ENCODE data around the gene JSRP1.
A peak's percentile ranks its signal among the peaks of the same experiment; 100 is the strongest.

JSRP1 gene

DNA sequence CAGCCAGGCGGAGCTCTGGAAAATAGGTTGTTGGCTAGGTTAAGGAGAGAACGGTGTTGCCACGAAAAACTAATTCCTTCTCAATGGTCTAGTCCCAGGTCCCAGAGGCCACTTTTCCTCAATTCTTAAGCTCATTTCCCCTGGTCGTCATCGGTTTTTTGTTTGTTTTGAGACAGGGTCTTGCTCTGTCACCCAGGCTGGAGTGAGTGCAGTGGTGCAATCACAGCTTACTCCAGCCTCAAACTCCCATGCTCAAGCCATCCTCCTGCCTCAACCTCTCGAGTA is 18.4 kb downstream of the JSRP1 start:
- peak overlapping the region; percentile 84 for H3K4me3 ChIP-seq (ENCODE audit: low read depth, low read length)
- peaks cover 4% of the 10 kb centered on the region; the same call in 1 of the 2 replicates for H3K4me1 ChIP-seq (ENCODE audit: control insufficient read depth, insufficient read depth, low read length)
- H3K9me3 ChIP-seq (ENCODE audit: control insufficient read depth, insufficient read depth, low read depth, low read length), result no peaks in the 10 kb centered on the region
- no peak for TF ChIP-seq TCF7L2 (IDR thresholded peaks at IDR 0.05; ENCODE audit: borderline replicate concordance, low read depth, low read length)
- TF ChIP-seq, protein P1, sequence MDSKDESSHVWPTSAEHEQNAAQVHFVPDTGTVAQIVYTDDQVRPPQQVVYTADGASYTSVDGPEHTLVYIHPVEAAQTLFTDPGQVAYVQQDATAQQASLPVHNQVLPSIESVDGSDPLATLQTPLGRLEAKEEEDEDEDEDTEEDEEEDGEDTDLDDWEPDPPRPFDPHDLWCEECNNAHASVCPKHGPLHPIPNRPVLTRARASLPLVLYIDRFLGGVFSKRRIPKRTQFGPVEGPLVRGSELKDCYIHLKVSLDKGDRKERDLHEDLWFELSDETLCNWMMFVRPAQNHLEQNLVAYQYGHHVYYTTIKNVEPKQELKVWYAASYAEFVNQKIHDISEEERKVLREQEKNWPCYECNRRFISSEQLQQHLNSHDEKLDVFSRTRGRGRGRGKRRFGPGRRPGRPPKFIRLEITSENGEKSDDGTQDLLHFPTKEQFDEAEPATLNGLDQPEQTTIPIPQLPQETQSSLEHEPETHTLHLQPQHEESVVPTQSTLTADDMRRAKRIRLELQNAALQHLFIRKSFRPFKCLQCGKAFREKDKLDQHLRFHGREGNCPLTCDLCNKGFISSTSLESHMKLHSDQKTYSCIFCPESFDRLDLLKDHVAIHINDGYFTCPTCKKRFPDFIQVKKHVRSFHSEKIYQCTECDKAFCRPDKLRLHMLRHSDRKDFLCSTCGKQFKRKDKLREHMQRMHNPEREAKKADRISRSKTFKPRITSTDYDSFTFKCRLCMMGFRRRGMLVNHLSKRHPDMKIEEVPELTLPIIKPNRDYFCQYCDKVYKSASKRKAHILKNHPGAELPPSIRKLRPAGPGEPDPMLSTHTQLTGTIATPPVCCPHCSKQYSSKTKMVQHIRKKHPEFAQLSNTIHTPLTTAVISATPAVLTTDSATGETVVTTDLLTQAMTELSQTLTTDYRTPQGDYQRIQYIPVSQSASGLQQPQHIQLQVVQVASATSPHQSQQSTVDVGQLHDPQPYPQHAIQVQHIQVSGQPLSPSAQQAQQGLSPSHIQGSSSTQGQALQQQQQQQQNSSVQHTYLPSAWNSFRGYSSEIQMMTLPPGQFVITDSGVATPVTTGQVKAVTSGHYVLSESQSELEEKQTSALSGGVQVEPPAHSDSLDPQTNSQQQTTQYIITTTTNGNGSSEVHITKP (tag by site-specific recombination; IDR thresholded peaks at IDR 0.05), result peak; percentile 85
- TF ChIP-seq, protein P2, sequence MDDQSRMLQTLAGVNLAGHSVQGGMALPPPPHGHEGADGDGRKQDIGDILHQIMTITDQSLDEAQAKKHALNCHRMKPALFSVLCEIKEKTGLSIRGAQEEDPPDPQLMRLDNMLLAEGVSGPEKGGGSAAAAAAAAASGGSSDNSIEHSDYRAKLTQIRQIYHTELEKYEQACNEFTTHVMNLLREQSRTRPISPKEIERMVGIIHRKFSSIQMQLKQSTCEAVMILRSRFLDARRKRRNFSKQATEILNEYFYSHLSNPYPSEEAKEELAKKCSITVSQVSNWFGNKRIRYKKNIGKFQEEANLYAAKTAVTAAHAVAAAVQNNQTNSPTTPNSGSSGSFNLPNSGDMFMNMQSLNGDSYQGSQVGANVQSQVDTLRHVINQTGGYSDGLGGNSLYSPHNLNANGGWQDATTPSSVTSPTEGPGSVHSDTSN (CRISPR knock-in tag; IDR thresholded peaks at IDR 0.05), result no peak
- TF ChIP-seq ZNF629 (tag by site-specific recombination; IDR thresholded peaks at IDR 0.05), result 0 out of 2 replicates have a peak, but pooled peaks have one; percentile 2
- 0 out of 2 replicates have a peak, but pooled peaks have one; percentile 23 for TF ChIP-seq KLF9 (tag by site-specific recombination; IDR thresholded peaks at IDR 0.05; ENCODE audit: low read depth)
- ChIA-PET CTCF (interaction anchor here (0.5 to 4.5 kb wide), 11 partner anchors 22 to 399 kb away, joined by 3 to 29 read pairs (median 3); no protein-coding TSS in a partner anchor), POLR2A (interaction anchor here (0.5 to 2.5 kb wide), 5 partner anchors 11 to 82 kb away, joined by 3 to 14 read pairs (median 5); partner anchors contain the start of gene AMH)
- H3K36me3 ChIP-seq (ENCODE audit: control insufficient read depth in 2 of 2, insufficient read depth in 1 of 2, low read length in 2 of 2), result peaks cover 4 to 51% of the 10 kb centered on the region in 2 experiments; a peak in 2 of 3 replicates
- H3K27ac ChIP-seq (ENCODE audit: extremely low read depth, low read depth, low read length), result peak overlapping the region; percentile 95; the same call in 1 of the 2 replicates

DNA sequence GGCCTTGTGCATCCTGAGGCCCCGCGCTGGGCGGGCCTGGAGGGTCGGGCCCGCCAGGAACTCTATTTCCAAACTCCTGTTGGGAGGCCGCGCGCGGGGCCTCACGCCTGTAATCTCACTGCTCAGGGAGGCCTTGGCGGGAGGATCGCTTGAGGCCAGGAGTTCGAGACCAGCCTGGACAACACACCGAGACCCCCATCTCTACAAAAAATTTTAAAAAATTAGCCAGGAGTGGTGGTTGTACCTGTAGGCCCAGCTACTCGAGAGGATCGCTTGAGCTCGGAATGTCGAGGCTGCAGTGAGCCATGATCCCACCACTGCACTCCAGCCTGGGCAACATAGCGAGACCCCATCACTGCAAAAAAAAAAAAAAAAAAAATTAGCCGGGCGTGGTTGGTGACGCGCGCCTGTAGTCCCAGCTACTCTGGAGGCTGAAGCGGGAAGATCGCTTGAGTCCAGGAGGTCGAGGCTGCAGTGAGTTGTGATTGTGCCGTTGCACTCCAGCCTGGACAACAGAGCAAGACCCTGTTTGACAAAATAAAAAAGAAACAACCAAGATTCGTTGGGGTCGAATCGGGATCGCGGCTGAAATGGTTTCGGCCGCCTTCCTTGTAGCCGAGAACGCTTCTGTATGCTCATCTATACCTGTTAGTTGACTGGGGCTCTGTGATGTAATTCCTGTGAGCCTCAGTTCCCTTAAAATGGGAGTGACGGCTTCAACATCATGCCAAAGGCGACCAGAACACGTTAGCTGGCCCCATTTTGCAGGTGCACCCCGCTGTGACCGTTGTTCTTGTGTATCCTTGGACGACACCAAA is 19.0 kb downstream of the JSRP1 start:
- CTCF ChIA-PET, result interaction anchor here (0.6 to 4.5 kb wide), 9 partner anchors 22 to 400 kb away, joined by 3 to 29 read pairs (median 3); no protein-coding TSS in a partner anchor
- TF ChIP-seq ZNF391 (tag by site-specific recombination; IDR thresholded peaks at IDR 0.05; ENCODE audit: borderline replicate concordance, low read depth), result peak; percentile 30; the same call in 1 of the 2 replicates
- TF ChIP-seq ZNF292 (tag by site-specific recombination; IDR thresholded peaks at IDR 0.05; ENCODE audit: borderline replicate concordance, low read depth), result no peak
- peak; percentile 57; the same call in 1 of the 2 replicates for TF ChIP-seq ZNF660 (tag by site-specific recombination; IDR thresholded peaks at IDR 0.05)
- TF ChIP-seq, protein P2 (CRISPR knock-in tag; IDR thresholded peaks at IDR 0.05), result 0 out of 2 replicates have a peak, but pooled peaks have one; percentile 3
- TF ChIP-seq ZNF121 (tag by site-specific recombination; IDR thresholded peaks at IDR 0.05), result peak; percentile 100
- TF ChIP-seq, protein P3, sequence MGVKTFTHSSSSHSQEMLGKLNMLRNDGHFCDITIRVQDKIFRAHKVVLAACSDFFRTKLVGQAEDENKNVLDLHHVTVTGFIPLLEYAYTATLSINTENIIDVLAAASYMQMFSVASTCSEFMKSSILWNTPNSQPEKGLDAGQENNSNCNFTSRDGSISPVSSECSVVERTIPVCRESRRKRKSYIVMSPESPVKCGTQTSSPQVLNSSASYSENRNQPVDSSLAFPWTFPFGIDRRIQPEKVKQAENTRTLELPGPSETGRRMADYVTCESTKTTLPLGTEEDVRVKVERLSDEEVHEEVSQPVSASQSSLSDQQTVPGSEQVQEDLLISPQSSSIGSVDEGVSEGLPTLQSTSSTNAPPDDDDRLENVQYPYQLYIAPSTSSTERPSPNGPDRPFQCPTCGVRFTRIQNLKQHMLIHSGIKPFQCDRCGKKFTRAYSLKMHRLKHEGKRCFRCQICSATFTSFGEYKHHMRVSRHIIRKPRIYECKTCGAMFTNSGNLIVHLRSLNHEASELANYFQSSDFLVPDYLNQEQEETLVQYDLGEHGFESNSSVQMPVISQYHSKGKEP (tag by site-specific recombination; IDR thresholded peaks at IDR 0.05), result no peak
- no peak for TF ChIP-seq ZNF248 (tag by site-specific recombination; IDR thresholded peaks at IDR 0.05)
- TF ChIP-seq, protein P4, sequence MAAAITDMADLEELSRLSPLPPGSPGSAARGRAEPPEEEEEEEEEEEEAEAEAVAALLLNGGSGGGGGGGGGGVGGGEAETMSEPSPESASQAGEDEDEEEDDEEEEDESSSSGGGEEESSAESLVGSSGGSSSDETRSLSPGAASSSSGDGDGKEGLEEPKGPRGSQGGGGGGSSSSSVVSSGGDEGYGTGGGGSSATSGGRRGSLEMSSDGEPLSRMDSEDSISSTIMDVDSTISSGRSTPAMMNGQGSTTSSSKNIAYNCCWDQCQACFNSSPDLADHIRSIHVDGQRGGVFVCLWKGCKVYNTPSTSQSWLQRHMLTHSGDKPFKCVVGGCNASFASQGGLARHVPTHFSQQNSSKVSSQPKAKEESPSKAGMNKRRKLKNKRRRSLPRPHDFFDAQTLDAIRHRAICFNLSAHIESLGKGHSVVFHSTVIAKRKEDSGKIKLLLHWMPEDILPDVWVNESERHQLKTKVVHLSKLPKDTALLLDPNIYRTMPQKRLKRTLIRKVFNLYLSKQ (tag by site-specific recombination; IDR thresholded peaks at IDR 0.05; ENCODE audit: borderline replicate concordance), result 0 out of 2 replicates have a peak, but pooled peaks have one; percentile 9
- TF ChIP-seq ZFP69B (tag by site-specific recombination; IDR thresholded peaks at IDR 0.05), result no peak; the same call in 1 of the 2 replicates
- TF ChIP-seq SP3 (tag by site-specific recombination; IDR thresholded peaks at IDR 0.05), result peak; percentile 55; the same call in 1 of the 2 replicates
- TF ChIP-seq ZNF184 (tag by site-specific recombination; IDR thresholded peaks at IDR 0.05), result 0 out of 2 replicates have a peak, but pooled peaks have one; percentile 17
- TF ChIP-seq, protein P5, sequence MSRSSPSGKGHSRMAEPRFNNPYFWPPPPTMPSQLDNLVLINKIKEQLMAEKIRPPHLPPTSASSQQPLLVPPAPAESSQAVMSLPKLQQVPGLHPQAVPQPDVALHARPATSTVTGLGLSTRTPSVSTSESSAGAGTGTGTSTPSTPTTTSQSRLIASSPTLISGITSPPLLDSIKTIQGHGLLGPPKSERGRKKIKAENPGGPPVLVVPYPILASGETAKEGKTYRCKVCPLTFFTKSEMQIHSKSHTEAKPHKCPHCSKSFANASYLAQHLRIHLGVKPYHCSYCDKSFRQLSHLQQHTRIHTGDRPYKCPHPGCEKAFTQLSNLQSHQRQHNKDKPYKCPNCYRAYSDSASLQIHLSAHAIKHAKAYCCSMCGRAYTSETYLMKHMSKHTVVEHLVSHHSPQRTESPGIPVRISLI (tag by site-specific recombination; IDR thresholded peaks at IDR 0.05), result peak; percentile 58; the same call in 1 of the 2 replicates
- TF ChIP-seq ZNF76 (tag by site-specific recombination; IDR thresholded peaks at IDR 0.05; ENCODE audit: borderline replicate concordance, low read depth), result no peak
- TF ChIP-seq, protein P6, sequence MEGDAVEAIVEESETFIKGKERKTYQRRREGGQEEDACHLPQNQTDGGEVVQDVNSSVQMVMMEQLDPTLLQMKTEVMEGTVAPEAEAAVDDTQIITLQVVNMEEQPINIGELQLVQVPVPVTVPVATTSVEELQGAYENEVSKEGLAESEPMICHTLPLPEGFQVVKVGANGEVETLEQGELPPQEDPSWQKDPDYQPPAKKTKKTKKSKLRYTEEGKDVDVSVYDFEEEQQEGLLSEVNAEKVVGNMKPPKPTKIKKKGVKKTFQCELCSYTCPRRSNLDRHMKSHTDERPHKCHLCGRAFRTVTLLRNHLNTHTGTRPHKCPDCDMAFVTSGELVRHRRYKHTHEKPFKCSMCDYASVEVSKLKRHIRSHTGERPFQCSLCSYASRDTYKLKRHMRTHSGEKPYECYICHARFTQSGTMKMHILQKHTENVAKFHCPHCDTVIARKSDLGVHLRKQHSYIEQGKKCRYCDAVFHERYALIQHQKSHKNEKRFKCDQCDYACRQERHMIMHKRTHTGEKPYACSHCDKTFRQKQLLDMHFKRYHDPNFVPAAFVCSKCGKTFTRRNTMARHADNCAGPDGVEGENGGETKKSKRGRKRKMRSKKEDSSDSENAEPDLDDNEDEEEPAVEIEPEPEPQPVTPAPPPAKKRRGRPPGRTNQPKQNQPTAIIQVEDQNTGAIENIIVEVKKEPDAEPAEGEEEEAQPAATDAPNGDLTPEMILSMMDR (tag by site-specific recombination; IDR thresholded peaks at IDR 0.05), result no peak
- TF ChIP-seq TCF7L2 (IDR thresholded peaks at IDR 0.05; ENCODE audit: borderline replicate concordance, low read depth, low read length), result no peak

More for the DNA sequence above, 19.0 kb downstream of the JSRP1 start:
- Histone ChIP-seq H3K4me1 (ENCODE audit: control insufficient read depth, insufficient read depth, low read length) (peaks cover 4% of the 10 kb centered on the region; the same call in 1 of the 2 replicates), H3K9me3 (ENCODE audit: control insufficient read depth, insufficient read depth, low read depth, low read length) (no peaks in the 10 kb centered on the region), H3K36me3 (ENCODE audit: control insufficient read depth in 2 of 2, insufficient read depth in 1 of 2, low read length in 2 of 2) (peaks cover 4 to 51% of the 10 kb centered on the region in 2 experiments; a peak in 2 of 3 replicates), H3K27ac (ENCODE audit: extremely low read depth, low read depth, low read length) (peak overlapping the region; percentile 95), H3K4me3 (ENCODE audit: low read depth, low read length) (peak overlapping the region; percentile 84)
- POLR2A ChIA-PET, result interaction anchor here (0.5 to 2.5 kb wide), 3 partner anchors 12 to 81 kb away, joined by 3 to 14 read pairs (median 5); partner anchors contain the start of gene AMH

Data from HEK293 (cell line).